ENCODE results near the gene ITGB2. TPM values are rescaled to one million over a fixed set of nuclear protein-coding genes. Genes with fewer than 3 reads are reported as not detected.

The ITGB2 gene
- total and polyA plus RNA-seq, 9 donors: 8.0 to 18.0 (median 13.4) TPM

- no peak overlapping the region for H3K4me3 ChIP-seq (ENCODE audit: low read length)
These were observed 84.4 kb downstream of the ITGB2 start for GRCh38 chr21:44836349-44836665.

More at GRCh38 chr21:44836349-44836665, 84.4 kb downstream of the ITGB2 start:
- no peak for DNase-seq
- Histone ChIP-seq H3K9me3 (replicated peaks; ENCODE audit: control insufficient read depth, low read depth, low read length) (no peaks in the 10 kb centered on the region), H3K27me3 (ENCODE audit: control insufficient read depth, insufficient read depth, low read length) (peaks cover 3% of the 10 kb centered on the region), H3K27ac (ENCODE audit: low read length) (no peak overlapping the region), H3K4me1 (ENCODE audit: control insufficient read depth, insufficient read depth, low read length) (peaks cover 25% of the 10 kb centered on the region), H3K36me3 (ENCODE audit: control insufficient read depth, insufficient read depth, low read length) (no peaks in the 10 kb centered on the region)
- 60% methylated on average over 3 of the region's 3 CpGs for WGBS (ENCODE audit: insufficient coverage)

Other genes starting within 250 kb of the ITGB2 start
- not detected for gene KRTAP12-1, start 238.7 kb downstream of the ITGB2 start, total RNA-seq
- gene KRTAP12-1, start 238.7 kb downstream of the ITGB2 start, polyA plus RNA-seq (ENCODE audit: insufficient read depth in 1 of 8, insufficient read length in 8 of 8, low replicate concordance in 1 of 8): not detected
- gene KRTAP10-12, start 223.7 kb downstream of the ITGB2 start, total RNA-seq: not detected
- gene KRTAP10-12, start 223.7 kb downstream of the ITGB2 start, polyA plus RNA-seq (ENCODE audit: insufficient read depth in 1 of 8, insufficient read length in 8 of 8, low replicate concordance in 1 of 8): not detected
- 0.04 TPM for gene TSPEAR, start 209.3 kb downstream of the ITGB2 start, total RNA-seq
- 1 to 10 TPM in 1 of 8 donors, under 1 TPM in 5, not detected in 2; 0.07 to 1.5 (median 0.10) TPM for gene TSPEAR, start 209.3 kb downstream of the ITGB2 start, polyA plus RNA-seq (ENCODE audit: insufficient read depth in 1 of 8, insufficient read length in 8 of 8, low replicate concordance in 1 of 8)
- 45.9 TPM for gene UBE2G2, start 119.1 kb downstream of the ITGB2 start, total RNA-seq
- gene UBE2G2, start 119.1 kb downstream of the ITGB2 start, polyA plus RNA-seq (ENCODE audit: insufficient read depth in 1 of 8, insufficient read length in 8 of 8, low replicate concordance in 1 of 8): 100 to 1,000 TPM in 1 of 8 donors, 10 to 100 TPM in 7; 55.6 to 106 (median 70.5) TPM
- 51.7 TPM for gene SUMO3, start 102.8 kb downstream of the ITGB2 start, total RNA-seq
- 10 to 100 TPM; 63.1 to 82.5 (median 72.9) TPM for gene SUMO3, start 102.8 kb downstream of the ITGB2 start, polyA plus RNA-seq (ENCODE audit: insufficient read depth in 1 of 8, insufficient read length in 8 of 8, low replicate concordance in 1 of 8)
- 127 TPM for gene PTTG1IP, start 47.2 kb downstream of the ITGB2 start, total RNA-seq
- 100 to 1,000 TPM; 126 to 149 (median 138) TPM for gene PTTG1IP, start 47.2 kb downstream of the ITGB2 start, polyA plus RNA-seq (ENCODE audit: insufficient read depth in 1 of 8, insufficient read length in 8 of 8, low replicate concordance in 1 of 8)
- gene SLX9, start 19.1 kb upstream of the ITGB2 start, total RNA-seq: 16.0 TPM
- gene SLX9, start 19.1 kb upstream of the ITGB2 start, polyA plus RNA-seq (ENCODE audit: insufficient read depth in 1 of 8, insufficient read length in 8 of 8, low replicate concordance in 1 of 8): 10 to 100 TPM; 17.1 to 27.5 (median 21.3) TPM
- gene ADARB1, start 153.7 kb upstream of the ITGB2 start, total RNA-seq: 17.3 TPM
- 10 to 100 TPM; 22.4 to 32.1 (median 25.6) TPM for gene ADARB1, start 153.7 kb upstream of the ITGB2 start, polyA plus RNA-seq (ENCODE audit: insufficient read depth in 1 of 8, insufficient read length in 8 of 8, low replicate concordance in 1 of 8)

All from muscle of leg (tissue), 11 donors.